ENCODE results near the gene ASH1L.
"Not testable (repeated sequence)": the region's sequence is repeated elsewhere in the genome, so short reads cannot be mapped to it uniquely, and the experiment has no call there.

Gene ASH1L

DNA sequence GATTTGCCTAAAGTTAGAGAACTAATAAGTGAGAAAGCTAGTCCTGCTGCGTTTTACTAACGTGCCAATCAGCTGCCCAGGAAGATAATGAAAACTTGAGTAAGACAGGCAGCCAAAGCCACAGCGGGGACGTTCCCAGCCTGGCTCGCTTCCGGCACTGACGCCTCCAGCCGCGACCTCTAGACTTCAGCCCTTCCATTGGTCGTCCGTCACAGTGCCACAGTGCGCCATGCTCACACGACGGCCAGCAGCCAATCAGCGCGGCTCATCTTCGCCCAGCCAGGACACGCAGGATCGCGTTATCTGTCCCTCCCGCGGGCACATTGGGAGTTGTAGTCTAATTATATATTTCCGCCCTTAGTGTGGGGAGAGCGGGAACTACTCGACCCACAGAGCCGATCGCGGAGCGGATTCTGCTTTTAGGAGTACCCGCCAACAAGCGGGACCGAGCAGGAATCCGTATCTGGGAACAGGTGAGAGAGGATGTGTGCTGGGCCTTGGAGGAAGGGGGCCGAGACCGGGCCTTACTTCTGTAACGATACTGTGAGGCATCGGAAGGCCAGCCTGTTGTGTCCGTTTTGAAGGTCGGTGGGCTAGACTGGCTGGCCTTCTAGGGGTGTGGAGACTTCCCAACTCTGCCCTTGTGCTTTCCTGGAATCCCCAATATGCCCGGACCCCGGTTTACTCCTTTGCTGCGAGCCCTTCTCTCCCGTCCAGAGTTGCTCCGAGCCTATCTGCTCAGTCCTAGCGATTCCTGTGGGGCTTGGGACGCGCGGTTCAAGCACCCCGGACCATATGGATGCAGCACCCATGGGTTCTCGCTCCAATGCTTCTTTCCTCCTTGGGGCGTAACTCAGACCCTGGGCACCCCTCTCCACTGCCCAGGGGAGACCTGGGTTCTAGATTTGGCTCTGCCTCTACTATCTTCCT lies 253.8 kb downstream of the ASH1L start, which contains the start of gene FDPS:
FDPS (plus strand) TSS at position 374 of the 930 bp plus-strand sequence. CDS start 924 bp downstream, outside the sequence.
- DNase-seq (ENCODE audit: low read depth in 3 of 3) = peak; percentile 93 to 98 (median 94)

DNA sequence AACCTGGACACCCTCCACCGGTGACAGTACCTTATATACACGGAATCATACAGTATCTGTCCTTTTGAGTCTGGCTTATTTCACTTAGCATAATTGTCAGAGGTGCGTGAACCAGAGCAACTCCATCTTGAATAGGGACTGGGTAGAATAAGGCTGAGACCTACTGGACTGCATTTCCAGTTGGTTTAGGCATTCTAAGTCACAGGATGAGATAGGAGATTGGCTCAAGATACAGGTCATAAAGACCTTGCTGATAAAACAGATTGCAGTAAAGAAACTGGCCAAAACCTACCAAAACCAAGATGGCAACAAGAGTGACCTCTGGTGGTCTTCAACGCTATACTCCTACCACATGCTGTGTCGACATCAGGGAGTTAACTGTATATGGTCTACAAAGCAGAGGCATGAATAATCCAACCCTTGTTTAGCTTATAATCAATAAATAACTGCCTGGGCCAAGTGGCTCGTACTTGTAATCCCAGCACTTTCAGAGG lies 255.3 kb downstream of the ASH1L start:
- no peak for DNase-seq (ENCODE audit: low read depth in 3 of 3)

DNA sequence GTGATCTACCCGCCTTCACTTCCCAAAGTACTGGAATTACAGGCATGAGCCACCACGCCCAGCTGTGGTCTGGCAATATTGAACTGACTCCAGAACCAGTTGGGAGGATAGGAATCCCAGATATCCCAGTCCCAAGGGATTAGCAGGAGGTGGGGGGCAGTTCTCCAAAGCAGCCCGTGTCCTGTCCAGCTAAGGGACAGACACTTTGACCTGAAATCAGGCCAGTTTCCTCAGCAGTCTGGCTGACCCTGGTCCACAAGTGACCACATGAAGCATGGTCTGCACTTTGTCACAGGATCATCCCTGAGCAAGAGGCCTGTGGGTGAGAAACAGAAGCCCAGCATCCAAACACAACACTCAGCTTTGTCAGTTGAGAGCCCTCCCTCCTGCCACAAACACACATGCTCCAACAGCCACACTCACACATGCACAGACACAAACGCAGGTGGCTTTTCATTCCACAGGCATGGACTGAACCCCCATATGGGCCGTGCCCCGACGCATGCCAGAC lies 256.7 kb downstream of the ASH1L start:
- no peak for DNase-seq (ENCODE audit: low read depth in 3 of 3)

DNA sequence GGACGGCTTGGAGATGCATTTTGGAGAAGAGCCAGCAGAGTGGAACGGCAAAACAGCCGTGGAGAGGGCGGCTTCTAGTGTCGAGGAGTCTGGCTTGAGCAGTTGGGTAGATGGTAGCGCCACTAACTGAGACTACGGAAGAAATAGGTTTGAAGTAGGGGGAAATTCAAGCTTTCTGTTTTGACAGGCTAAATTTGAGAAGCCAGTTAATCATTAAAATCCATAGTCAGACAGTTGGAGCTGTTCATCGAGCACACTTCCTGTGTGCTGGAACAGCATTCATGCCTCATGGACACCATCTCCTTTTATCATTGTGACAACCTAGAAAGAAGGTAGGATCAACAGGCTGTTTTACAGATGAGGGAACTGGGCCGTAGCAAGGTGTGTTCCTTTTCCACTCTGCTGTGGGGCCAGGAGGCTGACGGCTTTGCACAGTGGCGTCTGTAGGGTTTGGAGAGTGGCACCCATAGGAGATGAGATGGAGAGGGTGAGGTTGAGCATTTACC lies 258.0 kb downstream of the ASH1L start:
- no peak for DNase-seq (ENCODE audit: low read depth in 3 of 3)

DNA sequence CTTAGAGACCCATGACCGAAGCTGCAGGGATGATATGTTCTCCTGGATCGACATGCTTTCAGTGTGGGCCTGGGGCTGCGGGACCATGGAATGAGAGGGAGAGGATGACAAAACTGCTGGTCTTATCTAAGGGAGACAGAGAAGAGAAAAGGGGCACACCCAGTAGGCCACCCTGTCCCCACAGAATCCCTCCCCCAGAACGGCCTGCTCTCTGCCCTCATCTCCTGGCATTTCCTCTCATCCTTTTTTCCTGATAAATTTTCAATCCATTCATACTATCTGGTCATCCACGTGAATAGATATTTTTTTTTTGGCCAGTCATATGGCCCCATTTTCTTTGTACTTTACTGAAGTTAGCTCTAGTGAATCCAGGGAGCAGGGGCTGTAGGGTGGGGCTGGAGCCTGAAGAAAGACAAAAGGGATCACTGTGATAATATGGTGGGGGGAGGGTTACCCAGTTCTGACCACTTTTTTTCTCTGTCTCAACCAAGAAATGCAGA lies 261.2 kb downstream of the ASH1L start, which contains the start of gene PKLR:
PKLR (minus strand) TSS at position 97 of the 500 bp plus-strand sequence; CDS start at position 54, 43 bp downstream.
- no peak for DNase-seq (ENCODE audit: low read depth in 3 of 3)

DNA sequence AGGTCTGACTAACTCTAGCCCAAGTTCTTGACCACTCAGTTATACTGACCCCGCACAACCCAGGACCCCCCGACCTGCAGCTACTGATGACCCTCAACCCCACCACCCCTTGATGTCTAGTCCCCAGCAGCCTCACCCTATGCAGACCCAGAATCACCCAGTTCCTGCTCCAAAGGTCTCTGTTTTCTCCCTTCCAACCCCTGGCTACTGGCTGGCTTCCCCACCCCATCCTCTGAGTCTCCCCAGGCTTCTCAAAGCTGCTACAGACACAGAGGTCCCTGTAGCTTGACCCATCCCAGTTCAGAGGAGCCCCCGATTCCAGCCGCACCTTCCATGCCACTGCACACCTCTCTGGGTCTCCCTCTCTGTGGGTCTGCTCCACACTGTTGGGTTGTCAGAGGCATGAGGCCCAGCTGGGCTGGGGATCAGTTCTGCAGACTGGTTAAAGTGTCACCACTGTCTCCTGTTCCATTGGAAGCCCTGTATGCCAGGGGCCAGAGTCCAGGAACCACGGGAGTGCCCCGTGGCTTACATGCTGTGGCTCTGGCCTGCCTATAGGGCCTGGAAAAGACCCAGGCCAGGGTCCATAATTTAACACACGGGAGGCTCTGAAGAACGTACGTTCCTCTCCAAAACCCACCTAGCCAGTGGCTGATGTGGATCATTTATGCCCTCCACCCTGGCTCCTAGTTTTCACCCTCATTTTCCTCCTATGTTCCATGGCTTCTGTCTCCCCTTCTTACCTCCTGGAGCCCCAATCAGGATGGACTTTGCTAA lies 261.9 kb downstream of the ASH1L start:
- DNase-seq (ENCODE audit: low read depth in 3 of 3) = no peak

DNA sequence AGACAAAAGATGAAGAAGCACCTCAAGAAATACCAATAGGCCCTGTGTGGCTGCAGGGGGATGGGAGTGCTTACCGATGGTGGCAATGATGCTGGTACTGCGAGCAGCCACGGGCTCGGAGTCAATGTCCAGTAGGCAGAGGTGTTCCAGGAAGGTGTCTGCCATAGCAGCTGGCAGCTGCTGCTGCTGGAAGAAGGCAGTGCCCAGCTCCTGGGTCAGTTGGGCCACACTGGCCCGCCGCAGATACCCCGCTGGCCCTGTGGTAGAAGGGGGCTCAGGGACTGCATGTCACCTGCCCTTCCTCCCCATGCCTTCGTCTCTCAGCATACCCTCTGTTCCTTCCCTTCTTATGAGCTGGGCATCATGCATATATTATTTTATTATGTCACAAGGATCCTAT lies 262.6 kb downstream of the ASH1L start:
- DNase-seq (ENCODE audit: low read depth in 3 of 3) = no peak

DNA sequence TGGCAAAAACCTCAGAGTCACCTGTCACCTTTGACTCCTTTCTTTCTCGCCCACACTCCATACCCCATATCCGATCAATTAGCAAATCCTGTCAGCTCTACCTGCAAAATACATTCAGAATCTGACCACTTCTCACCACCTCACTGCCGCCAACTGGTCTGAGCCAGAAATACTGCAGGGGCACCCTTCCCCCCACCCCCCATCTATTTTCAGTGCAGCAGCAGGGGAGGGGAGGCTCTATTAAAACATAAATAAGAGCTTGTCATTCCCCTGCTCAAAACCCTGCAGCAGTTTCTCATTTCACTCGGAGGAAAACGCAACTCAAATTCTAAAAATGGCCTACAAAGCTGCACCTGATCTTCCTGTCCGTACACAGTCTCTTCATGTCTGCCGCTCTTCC lies 265.2 kb downstream of the ASH1L start:
- DNase-seq (ENCODE audit: low read depth in 3 of 3) = no peak

DNA sequence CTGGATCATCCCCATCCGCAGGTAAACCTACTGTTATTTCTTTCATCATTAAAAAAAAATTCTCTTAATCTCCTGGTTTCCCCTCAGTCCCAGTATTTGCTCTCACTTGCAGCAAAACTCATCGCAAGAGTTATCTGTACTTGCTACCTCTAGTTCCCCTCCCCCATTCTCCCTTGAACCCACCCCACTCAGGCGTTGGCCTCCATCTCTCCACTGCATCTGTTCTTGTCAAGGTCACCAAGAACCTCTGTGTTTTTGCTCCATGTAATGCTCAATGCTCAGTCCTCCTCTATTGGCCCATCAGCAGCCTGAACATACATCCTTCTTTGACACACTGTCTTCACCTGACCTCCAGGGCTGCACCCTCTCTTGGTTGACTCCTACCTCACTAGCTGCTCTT lies 265.9 kb downstream of the ASH1L start:
- no peak for DNase-seq (ENCODE audit: low read depth in 3 of 3)

DNA sequence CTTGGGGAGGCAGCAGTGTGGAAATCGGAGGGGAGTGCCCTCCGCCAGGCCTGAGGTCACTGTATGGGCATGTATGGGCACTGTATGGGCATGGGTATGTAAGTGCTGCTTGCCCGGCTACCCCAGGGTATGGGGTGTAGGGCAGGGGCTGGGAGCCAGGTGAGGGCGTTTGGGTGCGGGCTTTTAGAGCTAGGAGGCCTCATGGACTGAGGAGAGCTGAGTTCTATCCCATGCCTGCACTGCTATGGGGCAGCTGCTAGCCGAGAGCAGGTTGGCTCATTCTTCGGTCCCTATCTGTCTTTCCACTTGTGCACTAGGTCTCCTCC lies 266.7 kb downstream of the ASH1L start:
- DNase-seq (ENCODE audit: low read depth in 3 of 3) = no peak

DNA sequence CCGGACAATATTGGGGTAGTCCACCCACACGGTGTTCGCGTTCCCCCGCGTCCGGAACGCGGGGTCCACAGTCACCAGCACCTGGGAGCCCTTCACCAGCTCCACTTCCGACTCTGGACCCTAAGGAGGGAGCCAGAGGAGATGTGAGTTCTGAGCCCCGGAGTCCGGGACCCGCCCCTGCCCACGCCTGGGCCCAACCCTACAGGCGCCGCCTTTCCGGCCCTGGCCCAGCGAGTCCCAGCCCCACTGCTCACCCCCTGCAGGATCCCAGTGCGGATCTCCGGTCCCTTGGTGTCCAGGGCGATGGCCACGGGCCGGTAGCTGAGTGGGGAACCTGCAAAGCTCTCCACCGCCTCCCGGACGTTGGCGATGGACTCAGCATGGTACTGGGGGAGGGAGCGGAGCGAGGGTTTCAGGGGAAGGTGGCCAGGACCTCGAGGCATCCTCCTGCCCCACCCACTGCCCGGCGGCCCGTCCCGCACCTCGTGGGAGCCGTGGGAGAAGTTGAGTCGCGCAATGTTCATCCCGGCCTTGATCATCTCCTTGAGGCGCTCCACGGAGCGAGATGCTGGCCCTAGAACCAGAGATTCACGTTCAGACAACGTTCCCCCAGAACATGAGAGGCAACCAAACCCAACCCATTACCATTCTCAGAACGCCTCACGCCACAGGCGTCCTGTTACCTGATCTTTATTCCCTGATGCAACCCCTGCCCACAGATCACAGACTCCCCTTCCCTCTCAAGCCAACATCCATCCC lies 267.2 kb downstream of the ASH1L start:
- no peak for DNase-seq (ENCODE audit: low read depth in 3 of 3)

DNA sequence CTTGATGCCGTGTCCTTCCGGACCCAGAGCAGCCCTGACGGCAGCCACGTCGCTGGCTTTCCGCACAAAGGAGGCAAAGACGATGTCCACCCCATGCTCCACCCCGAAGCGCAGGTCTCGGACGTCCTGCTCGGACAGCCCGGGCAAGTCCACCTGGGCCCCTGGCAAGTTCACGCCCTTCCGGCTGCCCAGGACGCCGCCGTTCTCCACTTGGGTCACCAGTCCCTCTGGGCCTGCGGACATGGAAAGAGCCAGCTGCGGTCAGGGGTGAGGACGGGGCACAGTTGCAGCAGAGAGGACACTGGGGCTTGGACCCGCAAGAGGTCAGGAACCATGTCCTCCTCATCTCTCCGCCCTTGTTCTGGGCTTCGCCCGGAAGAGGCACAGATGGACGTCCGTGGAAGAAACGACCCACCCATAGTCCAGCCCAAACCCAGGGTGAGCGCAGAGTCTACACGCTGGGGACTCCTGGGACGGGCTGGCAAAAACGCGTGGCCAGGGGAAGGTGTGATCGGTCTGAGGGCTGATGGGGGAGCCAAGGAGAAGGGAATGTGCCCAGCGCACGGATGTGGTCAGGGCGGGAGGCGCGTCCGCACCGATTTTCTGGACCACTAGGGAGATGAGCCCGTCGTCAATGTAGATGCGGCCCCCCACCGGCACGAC lies 268.0 kb downstream of the ASH1L start:
- DNase-seq (ENCODE audit: low read depth in 3 of 3) = no peak

DNA sequence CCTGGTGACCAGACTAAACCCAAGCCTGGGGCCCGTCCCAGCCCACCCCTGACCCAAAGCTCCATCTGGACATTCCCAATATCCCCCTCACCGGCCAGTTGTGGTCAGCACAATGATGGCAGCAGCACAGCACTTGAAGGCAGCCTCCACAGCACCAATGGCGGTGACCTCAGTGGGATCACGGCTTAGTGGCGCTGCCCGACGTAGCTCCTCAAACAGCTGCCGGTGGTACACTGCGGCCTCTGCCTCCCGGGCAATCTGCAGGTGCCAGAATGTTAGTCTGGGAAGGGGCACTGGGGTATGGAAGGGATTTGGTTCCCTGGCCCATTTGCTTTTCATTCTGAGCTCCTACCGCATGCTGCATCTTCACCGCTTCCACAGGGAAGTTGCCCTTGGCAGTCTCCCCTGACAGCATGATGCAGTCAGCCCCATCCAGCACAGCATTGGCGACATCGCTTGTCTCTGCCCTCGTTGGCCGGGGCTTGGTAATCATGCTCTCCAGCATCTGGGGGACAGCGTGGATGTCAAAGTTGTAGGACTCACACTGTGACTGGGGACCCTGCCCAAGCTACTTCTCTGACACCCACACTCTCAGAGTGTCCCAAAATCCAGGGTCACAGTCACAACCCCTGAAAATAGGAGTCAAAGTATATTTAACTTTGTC lies 269.4 kb downstream of the ASH1L start:
- no peak for DNase-seq (ENCODE audit: low read depth in 3 of 3)

DNA sequence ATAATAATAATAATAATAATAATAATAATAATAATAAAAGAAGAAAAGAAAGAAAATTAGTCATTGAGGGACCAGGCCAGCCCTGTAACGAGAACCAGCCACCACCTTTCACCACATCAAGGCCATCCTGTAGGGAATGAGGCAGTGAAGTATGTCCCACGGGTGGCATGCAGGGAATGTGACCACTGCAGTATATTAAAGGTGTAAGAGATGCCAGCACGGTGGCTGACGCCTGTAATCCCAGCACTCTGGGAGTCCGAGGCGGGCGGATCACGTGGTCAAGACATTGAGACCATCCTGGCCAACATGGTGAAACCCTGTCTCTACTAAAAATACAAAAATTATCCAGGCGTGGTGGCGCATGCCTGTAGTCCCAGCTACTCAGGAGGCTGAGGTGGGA lies 271.6 kb downstream of the ASH1L start:
- DNase-seq (ENCODE audit: low read depth in 3 of 3) = not testable (repeated sequence)

DNA sequence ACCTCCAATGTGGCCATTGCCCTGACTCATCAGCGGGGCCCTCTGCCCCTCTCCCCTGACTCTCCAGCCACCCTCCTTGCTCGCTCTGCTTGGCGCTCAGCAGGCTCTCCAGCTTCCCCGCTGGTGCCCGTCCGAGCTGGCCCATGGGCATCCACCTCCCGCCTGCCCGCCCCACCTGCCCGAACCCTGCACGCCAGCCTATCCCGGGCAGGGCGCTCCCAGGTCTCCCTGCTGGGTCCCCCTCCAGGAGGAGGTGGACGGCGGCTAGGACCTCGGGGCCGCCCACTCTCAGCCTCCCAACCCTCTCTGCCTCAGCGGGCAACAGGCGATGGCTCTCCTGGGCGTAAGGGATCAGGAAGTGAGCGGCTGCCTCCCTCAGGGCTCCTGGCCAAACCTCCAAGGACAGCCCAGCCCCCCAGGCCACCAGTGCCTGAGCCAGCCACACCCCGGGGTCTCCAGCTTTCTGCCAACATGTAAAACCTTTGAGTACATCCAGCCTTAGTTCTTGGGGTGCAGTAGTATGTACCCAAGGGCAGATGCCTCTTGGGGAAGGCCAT lies 274.5 kb downstream of the ASH1L start:
- no peak for DNase-seq (ENCODE audit: low read depth in 3 of 3)

DNA sequence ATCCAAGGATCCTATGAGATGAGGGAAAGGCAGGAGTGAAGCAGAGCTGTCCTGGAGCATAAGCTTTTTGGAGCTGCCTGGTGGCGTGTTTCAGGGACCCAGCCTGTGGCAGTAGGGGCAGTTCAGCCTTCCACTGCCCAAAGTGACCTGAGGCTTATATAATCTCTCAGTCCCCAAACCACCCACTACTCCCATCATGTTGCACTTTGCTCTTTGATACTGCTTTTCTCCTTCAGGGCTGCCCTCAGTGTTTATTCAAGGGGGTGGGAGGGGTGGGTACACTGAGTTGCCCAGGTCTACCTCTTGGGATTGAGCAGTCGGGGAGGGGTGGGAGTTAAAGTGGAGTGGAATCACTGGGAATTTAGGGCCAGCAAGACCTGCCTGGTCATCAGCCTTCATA lies 276.1 kb downstream of the ASH1L start:
- no peak for DNase-seq (ENCODE audit: low read depth in 3 of 3)

DNA sequence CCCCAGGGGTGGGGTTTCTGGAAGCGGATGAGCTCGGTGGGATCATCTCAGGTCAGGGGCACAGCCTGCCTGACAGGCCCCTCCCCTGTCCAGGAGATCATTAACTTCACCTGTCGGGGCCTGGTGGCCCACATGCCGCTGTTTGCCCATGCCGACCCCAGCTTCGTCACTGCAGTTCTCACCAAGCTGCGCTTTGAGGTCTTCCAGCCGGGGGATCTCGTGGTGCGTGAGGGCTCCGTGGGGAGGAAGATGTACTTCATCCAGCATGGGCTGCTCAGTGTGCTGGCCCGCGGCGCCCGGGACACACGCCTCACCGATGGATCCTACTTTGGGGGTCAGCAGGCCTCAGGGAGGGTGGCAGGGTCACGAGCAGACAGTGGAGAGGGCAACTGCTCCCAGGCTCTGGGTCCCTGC lies 277.0 kb downstream of the ASH1L start:
- no peak for DNase-seq (ENCODE audit: low read depth in 3 of 3)
